NCI-H82 treated with DMSO at 0.1 percent for 48 hours (cell line): ENCODE results near the gene RAC3.
"Not testable (repeated sequence)": the region's sequence is repeated elsewhere in the genome, so short reads cannot be mapped to it uniquely, and the experiment has no call there.

Experiments
- DNase-seq: peaks from one replicate; lab custom pipeline; 2025; ENCODE audit not compliant: unreplicated experiment; lab: John Stamatoyannopoulos, UW

The RAC3 gene

DNA sequence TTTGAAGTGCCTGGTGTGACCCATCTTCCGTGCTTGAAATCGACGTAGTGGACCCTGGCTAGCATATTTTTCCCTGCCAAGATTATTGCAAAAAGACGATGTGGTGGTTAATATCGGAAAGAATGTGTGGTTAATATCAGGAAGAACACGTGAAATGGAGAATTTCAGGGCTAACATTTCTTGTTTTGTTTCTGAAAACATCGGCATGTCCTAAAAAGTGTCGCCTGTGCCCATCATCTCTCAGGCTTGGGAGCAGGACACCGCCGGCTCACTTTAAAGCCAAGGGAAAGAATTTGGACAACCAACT lies 6.4 kb downstream of the RAC3 start:
- no peak for DNase-seq

DNA sequence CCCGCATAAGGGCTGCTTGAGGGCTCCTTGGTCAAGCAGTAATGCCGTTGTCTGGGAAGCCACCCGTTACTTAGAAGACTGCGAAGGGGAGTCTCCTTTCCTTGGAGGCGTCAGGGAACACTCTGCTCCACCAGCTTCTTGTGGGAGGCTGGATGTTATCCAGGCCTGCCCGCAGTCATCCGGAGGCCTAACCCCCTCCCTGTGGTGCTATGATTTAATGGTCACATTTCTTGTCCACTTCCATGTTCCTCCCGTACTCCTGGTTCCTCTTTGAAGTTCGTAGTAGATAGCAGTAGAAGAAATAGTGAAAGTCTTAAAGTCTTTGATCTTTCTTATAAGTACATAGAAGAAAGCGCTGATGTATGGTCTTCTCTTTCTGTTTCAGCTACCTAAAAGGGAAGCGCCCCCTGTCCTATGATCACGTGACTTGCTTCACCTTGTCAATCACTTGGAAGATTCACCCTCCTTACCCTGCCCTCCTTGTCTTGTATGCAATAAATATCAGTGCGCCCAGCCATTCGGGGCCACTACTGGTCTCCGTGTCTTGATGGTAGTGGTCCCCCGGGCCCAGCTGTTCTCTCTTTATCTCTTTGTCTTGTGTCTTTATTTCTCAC lies 7.4 kb downstream of the RAC3 start:
- not testable (repeated sequence) for DNase-seq

DNA sequence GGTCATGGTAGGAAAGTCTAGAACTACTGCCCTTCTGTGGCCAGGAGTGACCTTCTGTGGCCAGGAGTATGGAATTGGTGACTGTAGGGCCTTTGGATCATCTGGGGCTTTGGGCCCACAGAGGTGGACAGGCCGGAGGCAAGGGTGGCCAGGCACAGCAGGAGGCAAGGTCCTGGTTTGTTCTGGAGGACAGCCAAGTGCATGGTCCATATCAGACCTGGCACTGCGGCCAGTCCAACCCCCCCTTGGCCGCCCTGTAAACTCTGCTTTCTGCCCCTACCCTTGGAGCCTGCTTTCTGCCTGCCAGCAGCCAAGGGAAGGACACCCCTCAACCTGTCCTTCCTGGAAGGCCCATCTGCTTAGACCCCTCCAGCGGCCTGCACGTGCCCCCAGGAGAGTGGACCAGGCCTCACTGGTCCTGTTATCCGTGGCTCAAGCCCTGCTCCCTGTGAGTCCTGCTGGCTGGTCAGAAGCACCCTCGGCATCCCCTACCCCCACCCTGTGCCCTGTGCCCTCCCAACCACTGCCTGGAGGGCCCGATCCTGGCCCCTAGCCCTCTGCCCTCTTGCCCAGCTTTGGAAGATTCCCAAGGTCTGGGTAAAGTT lies 8.3 kb downstream of the RAC3 start:
- DNase-seq, result no peak

DNA sequence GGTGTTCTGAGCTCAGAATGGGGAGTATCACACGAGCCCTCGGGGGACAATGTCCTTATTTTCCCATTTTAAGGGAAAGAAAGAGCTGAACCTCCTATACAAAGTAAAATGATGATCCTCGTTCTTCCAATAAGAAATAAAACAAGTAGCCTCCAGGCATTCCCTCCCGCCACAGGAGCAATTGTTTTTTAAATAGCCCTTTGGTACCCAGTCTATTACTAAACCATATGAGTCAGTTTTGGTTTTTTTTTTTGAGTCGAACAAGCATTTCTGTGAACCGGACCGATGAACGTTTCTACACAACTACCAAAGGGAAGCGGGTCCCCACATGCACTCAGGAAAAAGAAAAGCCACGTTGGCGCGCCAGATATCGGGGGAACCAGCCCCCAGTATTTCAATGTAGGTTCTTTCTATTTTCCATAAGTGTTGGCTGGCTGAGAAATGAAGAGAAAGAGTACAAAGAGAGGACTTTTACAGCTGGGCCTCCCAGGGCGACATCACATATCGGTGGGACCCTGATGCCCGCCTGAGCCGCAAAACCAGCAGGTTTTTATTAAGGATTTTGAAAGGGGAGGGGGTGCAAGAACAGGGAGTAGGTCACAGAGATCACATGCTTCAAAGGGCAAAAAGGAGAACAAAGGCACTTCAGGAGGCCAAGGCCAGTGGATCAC lies 9.8 kb downstream of the RAC3 start:
- DNase-seq, result no peak

DNA sequence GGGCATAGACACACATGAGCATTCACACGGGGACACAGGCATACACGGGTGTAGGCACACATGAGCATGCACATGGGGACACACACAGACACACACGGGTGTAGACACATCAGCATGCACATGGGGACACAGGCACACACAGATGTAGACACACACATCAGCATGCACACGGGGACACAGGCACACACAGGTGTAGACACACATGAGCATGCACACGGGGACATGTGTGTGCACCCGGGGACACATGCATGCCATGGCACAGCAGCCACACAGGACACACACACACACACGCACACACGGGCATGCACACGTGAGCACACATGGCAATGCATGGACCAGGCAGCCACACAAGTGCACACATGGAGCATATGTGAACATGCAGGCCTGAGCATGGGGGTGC lies 11.2 kb downstream of the RAC3 start:
- DNase-seq, result no peak

DNA sequence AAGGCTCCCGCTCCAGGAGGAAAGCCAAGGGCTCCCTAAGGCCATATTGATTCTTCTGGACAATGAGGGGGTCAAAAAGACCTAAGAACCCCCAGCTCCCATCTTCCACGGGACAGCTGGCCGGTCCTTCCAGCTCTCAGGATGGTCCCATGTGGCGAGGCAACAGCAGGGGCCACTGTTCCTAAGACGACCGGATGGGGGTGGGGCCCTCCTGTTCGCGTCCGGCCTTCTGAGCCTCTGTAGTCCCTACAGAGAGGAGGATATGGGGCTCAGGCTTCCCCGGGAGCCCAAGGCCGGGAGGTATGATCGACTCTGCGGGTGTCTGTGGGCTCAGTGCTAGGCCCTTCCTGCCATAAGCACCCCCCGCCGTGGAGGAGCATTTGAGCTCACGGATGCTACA lies 12.0 kb downstream of the RAC3 start:
- DNase-seq, result no peak

DNA sequence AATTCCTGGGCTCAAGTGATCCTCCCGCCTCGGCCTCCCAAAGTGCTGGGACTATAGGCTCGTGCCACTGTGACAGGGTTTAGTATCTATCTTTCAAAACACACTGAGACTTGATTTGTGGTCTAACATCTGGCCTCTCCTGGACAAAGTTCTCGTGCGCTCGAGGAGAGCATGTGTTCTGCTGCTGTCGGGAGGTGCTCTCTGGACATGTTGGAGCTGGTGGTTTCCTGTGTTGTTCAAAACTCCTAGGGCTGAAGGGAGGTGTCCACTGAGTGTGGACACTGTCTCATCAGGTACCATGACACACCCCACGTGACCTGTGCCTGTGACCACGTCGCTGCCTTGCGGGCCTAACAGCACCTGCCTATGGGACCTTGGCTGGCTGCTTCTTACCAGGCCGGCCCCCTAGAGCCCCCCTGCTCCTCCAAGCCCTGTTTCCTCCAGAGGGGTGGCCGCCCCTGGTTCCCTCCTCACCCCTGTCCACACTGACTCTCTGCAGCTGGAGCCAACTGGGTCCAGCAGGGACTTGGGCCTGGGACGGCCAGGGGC lies 14.5 kb downstream of the RAC3 start:
- no peak for DNase-seq

DNA sequence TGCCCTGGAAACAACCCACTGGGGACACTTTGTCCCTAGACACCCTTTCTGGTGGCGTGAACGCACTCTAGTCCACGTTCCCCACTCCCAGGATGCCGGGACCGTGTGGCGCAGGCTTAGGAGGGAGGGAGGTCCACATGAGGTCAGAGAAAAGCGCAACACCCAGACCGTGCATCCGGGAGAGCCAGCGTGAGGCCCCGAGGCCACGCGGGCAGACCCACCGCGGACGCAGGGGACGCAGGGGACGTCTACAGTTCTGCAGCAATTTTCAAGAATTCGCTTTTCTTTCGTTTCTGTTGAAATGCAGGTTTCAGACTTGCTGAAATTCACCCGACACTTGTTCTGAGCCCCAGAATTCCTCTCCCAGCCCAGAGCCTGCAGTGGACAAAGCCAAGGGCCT lies 15.4 kb downstream of the RAC3 start:
- DNase-seq, result no peak

DNA sequence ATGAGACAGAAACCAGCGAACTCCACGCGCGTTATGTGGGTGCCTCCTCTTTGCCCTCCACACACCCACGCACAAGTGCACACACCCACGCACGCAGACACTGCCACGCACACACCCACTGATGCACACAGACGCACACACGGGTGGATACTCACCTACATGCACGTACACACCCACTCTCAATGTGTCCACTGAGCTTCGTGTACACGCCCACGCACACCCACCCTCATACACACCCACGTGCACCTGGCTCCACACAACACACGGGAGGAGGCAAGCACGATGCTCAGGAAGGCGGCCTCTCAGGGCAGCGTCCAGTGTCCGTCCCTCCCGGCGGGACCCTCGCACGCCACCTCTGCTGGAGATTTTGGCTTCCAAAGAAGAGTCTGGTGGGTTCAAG lies 15.9 kb downstream of the RAC3 start:
- no peak for DNase-seq

DNA sequence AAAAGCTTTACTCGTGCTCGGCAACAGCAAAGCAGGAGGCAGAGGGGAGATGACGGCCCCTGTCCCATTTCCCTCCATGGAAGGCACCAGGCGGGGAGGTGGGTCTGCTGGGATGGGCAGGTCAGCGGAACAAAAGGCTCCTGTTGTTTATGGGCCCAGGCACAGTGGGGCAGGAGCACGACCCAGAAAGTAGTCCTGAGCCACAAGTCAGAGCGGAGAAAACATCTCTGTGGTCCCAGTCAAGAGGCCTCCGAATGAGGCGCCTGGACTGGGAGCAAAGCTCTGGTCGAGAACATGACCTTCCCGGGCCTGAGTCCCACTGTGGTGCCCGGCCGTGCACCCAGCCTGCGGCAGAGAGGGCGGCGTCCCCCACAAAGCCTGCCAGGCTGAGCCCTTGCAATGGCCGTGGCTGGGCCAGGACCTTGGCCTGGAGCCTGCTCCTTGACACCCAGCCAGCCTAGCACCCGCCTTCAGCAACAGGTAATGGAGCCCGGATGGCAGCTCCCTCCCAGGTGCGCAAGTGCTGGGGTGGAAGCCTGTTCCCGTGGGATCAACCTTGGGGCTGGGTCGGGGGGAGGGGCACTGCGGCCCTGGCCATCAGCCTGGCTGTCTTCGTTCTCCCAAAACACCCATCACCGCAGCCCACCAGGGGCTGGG lies 16.6 kb downstream of the RAC3 start:
- no peak for DNase-seq

DNA sequence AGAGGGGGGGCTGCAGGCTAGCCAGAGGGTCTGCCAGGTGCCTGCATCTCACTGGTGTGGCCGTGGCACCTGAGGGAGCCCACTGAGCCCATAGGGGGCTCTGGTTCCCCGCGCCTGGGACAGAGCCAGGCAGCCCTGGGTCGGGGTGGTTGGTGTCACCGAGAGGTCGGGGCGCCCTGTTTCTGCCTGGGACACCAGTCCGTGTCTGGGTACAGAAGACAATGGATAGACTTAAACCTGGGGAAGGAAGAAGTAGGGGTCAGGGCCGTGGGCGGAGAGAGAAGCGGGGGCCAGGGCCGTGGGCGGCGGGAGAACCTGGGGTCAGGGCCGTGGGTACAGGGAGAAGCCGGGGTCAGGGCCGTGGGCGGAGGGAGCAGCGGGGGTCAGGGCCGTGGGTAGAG lies 17.1 kb downstream of the RAC3 start:
- DNase-seq, result no peak

DNA sequence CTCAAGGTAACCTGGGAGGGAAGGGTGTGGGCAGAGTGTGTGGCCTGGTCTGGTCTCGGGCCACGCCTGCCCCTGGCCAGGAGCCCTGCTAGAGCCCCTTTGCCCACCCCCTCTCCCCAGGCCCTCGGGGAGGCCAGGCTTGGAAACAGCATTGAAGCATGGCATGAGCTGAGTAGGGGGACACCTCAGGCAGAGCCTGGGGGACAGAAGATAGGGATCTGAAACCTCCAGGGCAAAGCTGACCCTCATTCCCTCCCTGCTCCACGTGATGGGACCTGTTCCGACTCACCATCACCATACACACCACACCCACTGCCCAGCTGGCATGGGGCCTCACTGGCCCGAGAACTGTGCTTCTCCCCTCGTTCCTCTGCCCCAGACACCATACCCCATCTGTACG lies 17.6 kb downstream of the RAC3 start:
- DNase-seq, result no peak

DNA sequence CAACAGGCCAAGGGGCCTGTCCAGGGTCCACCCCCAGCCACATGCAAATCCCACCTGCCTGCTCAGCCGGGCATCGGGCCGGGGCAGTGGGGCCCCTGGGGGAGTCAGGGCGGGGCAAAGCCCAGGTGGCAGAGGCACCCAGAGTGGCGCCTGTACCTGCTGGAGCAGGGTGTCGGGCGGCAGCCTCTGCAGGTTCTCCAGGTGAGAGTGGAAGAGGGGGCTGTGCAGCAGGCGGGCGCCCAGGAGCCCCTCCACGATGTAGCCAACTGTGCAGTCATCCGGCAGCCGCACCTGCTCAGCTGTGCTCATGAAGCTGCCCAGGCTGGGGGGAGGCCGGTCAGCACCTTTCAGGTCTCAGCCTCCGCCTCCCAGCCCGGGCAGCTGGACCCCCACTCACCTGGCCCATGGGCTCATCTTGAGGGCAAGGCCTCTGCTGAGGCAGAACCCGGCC lies 18.1 kb downstream of the RAC3 start:
- no peak for DNase-seq

DNA sequence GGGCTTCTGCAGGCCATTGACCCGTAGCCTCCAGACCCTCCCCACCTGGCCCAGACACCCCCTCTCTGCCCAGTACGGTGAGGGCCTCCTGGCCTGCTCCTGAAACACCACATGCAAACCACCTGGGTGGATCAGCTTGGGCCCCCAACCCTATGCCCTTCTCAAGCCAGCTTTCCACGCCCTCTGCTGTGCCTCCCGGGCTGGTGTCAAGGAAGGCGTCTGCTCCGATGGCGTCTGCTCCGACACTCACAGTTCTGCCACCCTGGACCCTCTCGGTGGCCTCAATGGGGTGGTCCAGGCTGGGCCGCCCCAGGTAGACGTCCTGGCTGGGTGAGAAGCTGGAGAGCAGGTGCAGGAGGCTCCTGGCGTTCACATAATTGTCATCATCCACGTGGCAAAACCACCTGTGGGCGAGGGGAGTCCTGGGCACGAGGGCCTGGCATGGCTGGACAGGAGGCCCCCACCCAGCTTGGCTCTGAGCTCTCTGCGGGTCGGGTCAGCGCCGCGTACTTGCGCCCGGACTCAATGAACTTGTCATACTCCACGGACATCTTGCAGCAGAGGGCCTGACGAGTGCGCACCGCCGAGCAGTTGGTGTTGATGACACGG lies 18.8 kb downstream of the RAC3 start:
- DNase-seq, result no peak

DNA sequence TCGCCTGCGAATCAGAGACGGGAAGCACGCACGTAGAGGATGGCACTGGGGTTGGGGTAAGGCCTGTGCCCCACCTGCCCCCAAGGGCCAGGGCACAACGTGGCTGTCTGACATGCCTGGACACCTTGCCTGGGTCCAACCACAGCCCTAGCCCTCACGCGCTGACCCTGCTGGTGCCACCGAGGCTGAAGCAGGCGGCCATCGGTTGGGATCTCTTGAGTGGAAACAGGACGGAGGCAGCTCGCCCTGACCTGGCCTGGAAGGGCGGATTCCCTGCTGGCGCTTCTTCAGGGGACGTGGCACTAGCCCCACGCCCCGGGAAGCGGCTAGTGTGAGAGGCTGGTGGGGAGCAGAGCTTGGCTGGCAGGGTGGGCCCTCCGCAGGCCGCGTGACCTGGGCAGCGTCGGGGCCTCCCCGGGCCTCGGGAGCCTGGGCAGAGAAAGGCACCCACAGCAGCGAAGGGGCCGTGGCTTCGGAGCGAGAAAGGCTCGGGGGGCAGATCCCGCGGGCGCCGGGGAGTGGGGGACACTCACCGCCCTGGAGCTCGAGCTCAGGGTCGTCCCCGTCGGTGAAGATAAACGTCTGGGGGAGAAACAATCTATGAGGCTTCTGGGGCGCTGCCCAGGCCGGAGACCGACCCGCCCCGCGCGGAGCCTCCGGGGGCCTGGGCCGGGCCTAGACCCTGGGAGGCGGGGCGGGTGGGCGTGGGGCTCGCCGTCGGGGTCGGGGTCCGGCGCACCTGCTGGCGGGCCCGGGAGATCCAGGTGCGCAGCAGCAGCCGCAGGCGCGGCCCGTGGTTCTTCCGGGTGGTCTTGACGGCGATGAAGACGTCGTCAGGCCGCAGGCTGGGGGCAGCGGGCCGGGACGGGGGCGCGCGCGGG lies 19.5 kb downstream of the RAC3 start:
- DNase-seq, result no peak

DNA sequence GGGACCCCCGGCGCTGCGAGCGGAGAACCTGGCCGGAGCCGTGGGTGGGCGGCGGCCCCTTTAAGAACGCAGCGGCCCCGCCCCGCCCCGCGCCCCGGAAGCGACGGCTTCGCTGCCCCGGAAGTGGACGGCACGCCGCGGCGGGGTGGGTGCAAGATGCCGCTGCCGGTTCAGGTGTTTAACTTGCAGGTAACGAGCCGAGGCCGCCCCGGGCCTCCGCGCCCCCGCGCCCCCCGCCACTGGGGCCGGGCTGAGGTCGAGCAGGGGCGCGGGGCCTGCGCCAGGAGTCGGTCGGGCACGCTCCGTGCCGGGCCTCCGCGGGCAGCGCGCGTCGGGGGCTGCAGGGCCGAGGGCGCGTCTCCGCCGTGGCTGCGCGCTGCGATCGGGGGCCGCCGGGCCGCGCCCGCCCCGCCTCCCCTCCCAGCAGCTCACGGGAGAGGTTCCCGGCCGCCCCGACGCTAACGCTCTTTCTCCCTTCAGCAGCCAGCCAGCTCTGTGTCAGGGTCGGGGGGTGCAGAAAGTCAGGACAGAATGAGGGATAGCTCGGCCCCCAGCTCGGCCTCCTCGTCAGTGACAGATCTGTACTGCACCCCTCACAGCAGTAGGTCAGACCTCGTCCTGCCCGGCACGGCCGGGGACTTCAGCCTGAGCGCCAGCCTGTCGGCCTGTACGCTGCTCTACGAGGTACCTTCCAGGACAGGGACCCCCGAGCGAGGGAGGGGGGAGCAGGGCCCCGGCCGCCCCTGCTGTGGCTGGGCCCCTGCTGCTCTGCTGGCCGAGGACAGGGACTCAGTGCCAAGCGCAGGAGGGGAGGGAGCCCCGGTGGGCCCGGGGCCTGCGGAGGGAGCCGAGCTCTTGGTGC lies 20.5 kb downstream of the RAC3 start, which contains the start of the genes GPS1 and RFNG:
GPS1 (plus strand) TSS at position 123 of the 862 bp plus-strand sequence; CDS start at position 157, 34 bp downstream.
RFNG (minus strand) TSS at position 36 of the 862 bp plus-strand sequence. CDS start 45 bp downstream, outside the sequence.
- DNase-seq, result peak; percentile 5

DNA sequence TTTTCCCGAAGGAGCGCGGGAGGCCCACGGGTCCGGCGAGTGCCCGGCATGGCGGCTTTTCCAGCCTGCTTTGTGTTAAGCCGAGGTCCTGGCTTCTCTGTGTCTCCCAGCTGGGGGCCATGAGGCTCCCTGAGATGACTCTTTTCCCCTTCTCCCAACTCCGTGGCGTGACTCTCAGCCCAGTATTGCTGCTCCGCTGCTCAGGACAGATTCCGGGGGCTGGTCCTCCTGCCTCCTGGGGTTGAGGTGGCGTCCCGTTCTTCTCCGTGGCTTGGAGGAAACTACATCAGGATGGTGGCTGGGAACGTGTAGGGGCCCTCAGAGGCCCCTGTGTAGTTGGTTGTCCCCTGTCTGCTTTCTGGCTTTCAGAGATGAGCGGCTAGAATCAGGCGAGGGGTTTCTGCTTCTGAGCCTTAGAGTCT lies 21.2 kb downstream of the RAC3 start:
- DNase-seq, result no peak

DNA sequence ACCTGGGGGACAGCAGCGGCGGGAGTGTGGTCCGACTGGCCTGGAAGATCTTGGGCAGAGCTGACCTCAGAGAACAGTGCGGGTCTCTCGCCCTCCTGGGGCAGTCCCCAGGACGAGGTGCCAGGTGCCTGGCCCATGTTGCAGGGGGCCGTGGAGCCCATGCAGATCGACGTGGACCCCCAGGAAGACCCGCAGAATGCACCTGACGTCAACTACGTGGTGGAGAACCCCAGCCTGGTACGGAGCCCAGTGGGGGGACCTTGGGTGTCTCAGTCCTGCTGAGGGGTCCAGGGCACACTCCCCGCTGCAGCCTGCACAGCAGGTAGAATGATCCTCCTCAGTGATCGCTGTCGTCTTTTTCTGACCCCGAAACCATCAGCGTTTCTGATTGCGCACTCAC lies 21.7 kb downstream of the RAC3 start:
- no peak for DNase-seq

DNA sequence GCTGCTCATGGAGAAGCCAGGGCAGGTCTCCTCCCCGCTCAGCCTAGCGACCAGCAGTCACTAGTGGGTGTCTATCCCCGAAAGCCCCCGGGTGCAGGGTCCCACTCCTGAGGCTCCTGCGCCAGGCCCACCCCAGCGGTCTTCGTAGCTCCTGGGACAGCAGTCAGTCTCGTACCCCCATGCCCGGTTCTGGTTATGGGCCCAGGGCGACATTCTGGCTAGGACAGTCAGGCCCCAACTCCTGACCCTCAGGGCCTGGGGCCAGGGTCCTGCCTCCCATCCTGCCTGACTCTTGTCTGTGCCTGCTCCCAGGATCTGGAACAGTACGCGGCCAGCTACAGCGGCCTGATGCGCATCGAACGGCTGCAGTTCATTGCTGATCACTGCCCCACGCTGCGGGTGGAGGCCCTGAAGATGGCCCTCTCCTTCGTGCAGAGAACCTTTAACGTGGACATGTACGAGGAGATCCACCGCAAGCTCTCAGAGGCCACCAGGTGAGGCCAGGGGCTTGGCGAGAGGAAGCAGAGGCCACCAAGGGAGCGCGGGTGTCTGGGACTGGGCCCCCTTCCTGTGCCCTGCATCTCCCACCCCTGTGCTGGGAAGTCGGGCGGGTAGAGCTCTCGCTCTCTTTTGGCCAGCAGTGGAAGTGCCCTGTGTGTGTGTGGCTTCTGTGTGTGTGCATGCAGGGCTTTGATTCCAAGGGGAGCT lies 22.2 kb downstream of the RAC3 start:
- no peak for DNase-seq
